ENCODE results near the gene PRSS22.

The PRSS22 gene

DNA sequence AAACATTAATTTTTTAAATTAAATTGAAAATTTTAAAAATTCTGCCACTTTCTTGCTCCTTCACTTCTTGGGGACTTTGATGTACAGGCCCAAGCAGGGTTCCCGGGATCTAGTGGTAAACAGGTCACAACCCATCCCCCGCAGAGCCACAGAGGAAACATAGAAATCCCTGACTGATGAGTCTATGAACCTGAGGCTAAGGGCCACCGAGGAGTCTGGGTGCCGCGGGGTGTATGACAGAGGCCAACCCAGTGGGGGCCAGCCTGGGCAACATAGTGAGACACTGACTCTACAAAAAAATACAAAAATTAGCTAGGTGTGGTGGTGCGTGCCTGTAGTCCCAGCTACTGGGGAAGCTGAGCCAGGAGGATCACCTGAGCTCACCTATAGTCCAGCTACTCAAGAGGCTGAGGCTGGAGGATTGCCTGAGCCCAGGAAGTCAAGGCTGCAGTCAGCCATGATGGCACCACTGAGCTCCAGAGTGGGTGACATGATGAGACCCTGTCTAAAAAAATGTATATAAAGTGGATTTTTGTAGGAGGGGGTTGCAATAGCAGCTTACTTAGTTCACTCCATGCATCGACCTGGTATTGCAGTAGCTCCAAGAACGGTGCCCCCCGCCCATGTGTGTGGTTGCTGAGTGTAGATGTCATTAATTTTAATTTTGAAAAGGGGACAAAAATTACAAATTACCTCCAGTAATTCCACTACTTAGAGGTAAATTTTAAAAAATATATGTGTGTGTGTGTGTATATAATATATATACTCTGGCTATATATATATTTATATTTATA is 44.6 kb upstream of the PRSS22 start:
- no peak for DNase-seq (ENCODE audit: low read depth)
- H3K4me3 ChIP-seq (ENCODE audit: low read length) = no peak overlapping the region
- TF ChIP-seq, protein P1, sequence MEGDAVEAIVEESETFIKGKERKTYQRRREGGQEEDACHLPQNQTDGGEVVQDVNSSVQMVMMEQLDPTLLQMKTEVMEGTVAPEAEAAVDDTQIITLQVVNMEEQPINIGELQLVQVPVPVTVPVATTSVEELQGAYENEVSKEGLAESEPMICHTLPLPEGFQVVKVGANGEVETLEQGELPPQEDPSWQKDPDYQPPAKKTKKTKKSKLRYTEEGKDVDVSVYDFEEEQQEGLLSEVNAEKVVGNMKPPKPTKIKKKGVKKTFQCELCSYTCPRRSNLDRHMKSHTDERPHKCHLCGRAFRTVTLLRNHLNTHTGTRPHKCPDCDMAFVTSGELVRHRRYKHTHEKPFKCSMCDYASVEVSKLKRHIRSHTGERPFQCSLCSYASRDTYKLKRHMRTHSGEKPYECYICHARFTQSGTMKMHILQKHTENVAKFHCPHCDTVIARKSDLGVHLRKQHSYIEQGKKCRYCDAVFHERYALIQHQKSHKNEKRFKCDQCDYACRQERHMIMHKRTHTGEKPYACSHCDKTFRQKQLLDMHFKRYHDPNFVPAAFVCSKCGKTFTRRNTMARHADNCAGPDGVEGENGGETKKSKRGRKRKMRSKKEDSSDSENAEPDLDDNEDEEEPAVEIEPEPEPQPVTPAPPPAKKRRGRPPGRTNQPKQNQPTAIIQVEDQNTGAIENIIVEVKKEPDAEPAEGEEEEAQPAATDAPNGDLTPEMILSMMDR (IDR thresholded peaks at IDR 0.05; ENCODE audit: insufficient read depth, low read depth, low read length, missing control alignments) = no peak

DNA sequence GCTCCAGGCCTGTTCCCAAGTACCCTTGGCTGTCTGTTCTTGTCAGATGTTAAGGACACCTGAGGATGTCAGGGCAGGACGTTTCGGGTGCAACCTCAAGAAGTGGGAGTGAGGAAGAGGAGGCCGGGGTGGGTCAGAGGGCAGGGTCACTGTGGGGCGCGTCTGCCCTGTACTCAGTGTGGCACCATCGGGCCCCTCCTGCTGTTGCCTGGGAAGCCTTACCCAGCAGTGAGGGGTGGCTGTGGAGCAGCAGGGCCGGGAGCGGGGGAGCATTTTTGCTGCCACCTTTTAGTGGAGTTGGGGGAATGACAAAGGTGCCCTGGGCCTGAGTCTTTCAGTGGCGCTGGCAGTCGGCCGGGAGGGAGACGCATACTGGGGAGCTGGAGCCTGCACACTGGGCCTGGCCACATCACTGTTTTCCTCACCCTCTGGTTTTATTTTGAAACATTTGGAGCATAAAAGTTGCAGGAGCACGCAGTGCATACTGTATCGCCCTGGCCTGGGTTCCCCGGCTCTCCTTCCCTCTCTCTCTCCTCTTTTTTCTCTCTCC is 42.6 kb upstream of the PRSS22 start:
- TF ChIP-seq, protein P1 (IDR thresholded peaks at IDR 0.05; ENCODE audit: insufficient read depth, low read depth, low read length, missing control alignments) = no peak
- DNase-seq (ENCODE audit: low read depth) = no peak
- H3K4me3 ChIP-seq (ENCODE audit: low read length) = no peak overlapping the region

- DNase-seq (ENCODE audit: low read depth) = no peak
- TF ChIP-seq, protein P1 (IDR thresholded peaks at IDR 0.05; ENCODE audit: insufficient read depth, low read depth, low read length, missing control alignments) = no peak
- H3K4me3 ChIP-seq (ENCODE audit: low read length) = no peak overlapping the region
Observed at GRCh38 chr16:2899564-2900072, 41.6 kb upstream of the PRSS22 start.

- TF ChIP-seq, protein P1 (IDR thresholded peaks at IDR 0.05; ENCODE audit: insufficient read depth, low read depth, low read length, missing control alignments) = no peak
- no peak overlapping the region for H3K4me3 ChIP-seq (ENCODE audit: low read length)
- no peak for DNase-seq (ENCODE audit: low read depth)
Observed at GRCh38 chr16:2898831-2899563, 41.0 kb upstream of the PRSS22 start.

DNA sequence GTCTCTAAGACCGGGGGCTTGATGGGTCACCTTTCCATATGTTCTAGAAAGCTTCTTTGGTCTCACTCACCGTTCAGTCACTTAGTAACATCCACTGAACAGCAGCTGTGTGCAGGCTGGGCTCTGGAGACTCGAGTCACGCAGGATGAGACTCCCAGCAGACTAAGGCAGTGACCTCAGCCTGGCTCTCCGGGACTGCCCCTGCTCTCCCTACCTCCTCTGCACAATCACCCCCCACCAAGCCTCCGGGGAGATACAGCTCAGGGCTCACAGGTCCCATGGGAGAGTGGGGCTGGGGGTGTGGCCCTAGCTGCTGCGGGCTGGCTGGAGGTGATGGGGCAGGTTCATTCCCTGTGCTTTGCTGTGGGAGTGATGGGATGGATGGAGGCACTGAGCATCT is 39.1 kb upstream of the PRSS22 start:
- TF ChIP-seq, protein P1 (IDR thresholded peaks at IDR 0.05; ENCODE audit: insufficient read depth, low read depth, low read length, missing control alignments) = no peak
- DNase-seq (ENCODE audit: low read depth) = no peak

GRCh38 chr16:2896480-2897010 is 38.6 kb upstream of the PRSS22 start:
- no peak overlapping the region for H3K4me3 ChIP-seq (ENCODE audit: low read length)
- no peak for DNase-seq (ENCODE audit: low read depth)
- TF ChIP-seq, protein P1 (IDR thresholded peaks at IDR 0.05; ENCODE audit: insufficient read depth, low read depth, low read length, missing control alignments) = no peak

More for the DNA sequence above, 39.1 kb upstream of the PRSS22 start:
- no peak overlapping the region for H3K4me3 ChIP-seq (ENCODE audit: low read length)

Measured in epithelial cell of esophagus (primary cell).